OCI-LY3 (cell line): ENCODE results near the gene DYNC2I2.

Source experiments
- H2AFZ ChIP-seq: fragments of 200-600, 300-600 bp; shearing (Covaris generic); 2 replicates; pipeline ENCODE4 v1.6.0; 2014; ENCODE audit warnings: antibody characterized with exemption, low read depth, low read length
- H3K27ac ChIP-seq: fragments of 200-600, 300-600 bp; sonication (generic); 2 replicates; pipeline ENCODE4 v1.5.1; 2014; ENCODE audit warnings: mild to moderate bottlenecking, low read length, moderate library complexity, mixed read lengths
- H3K27me3 ChIP-seq: fragments of 200-600, 300-600 bp; sonication (generic); 2 replicates; pipeline ENCODE4 v1.6.1; 2014; ENCODE audit warnings: low read depth, low read length, mixed read lengths
- H3K36me3 ChIP-seq: fragments of 200-600, 300-600 bp; sonication (generic); replicated peaks from 2 replicates; pipeline ENCODE3; 2014; ENCODE audit warnings: low read depth, low read length, mixed read lengths
- H3K4me1 ChIP-seq: fragments of 300-600, 200-600 bp; sonication (generic); 2 replicates; pipeline ENCODE4 v1.6.1; 2014; ENCODE audit warnings: low read length, mixed read lengths
- H3K4me2 ChIP-seq: fragments of 200-600, 300-600 bp; sonication (generic); 2 replicates; pipeline ENCODE4 v1.6.1; 2014; ENCODE audit warnings: low read length, mixed read lengths
- H3K4me3 ChIP-seq: fragments of 300-600, 200-600 bp; sonication (generic); 2 replicates; pipeline ENCODE4 v1.5.1; 2014; ENCODE audit warnings: antibody characterized with exemption, mild to moderate bottlenecking, low read length, moderate library complexity
- H3K79me2 ChIP-seq: fragments of 300-600, 200-600 bp; shearing (Covaris generic); 2 replicates; pipeline ENCODE4 v1.6.1; 2014; ENCODE audit warnings: mild to moderate bottlenecking, low read length, mixed read lengths
- H3K9ac ChIP-seq: fragments of 300-600, 200-600 bp; shearing (Covaris generic); 2 replicates; pipeline ENCODE4 v1.6.0; 2014; ENCODE audit warnings: mild to moderate bottlenecking, low read length, moderate library complexity
- H3K9me3 ChIP-seq: fragments of 200-600, 300-600 bp; shearing (Covaris generic); 2 replicates; pipeline ENCODE4 v1.6.1; 2014; ENCODE audit warnings: low read length, mixed read lengths; ENCODE audit not compliant: insufficient read depth
- H4K20me1 ChIP-seq: fragments of 200-600, 300-600 bp; sonication (generic); 2 replicates; pipeline ENCODE4 v1.6.1; 2016; ENCODE audit warnings: low read length, mixed read lengths; ENCODE audit not compliant: insufficient read depth
- EZH2phosphoT487 ChIP-seq: fragments of 200-600 bp; shearing (Covaris generic); IDR thresholded peaks from 2 replicates; pipeline ENCODE4 v1.6.1; 2018; ENCODE audit warnings: antibody characterized with exemption, mixed run types, low read depth
- TF ChIP-seq, protein P1 (sequence below): fragments of 200-600, 300-600 bp; sonication (generic); IDR thresholded peaks from 2 replicates; pipeline ENCODE4 v1.5.1; 2014; ENCODE audit warnings: antibody characterized with exemption, low read length, low read depth

The DYNC2I2 gene

DNA sequence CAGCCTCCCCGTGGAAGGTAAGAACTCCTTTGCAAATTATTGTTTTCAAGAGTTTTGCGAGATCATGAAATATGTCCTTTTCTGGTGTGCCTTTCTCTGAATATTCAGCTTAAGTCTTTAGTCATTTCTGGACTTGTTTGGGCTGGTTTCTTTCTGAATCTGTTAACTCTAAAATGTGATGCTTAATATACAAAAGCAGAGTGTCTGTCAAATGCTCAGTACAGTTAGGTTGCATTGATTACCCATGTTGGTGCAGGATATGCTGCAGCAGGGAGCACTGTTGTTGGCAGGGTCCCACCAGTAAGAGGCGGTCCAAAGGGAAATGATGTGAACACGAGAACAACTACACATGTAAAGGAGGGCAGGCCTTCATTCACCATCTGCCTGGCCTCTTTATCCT, 56.5 kb downstream of the DYNC2I2 start:
- Histone ChIP-seq H3K4me2 (peak overlapping the region; percentile 71), H2AFZ (no peak overlapping the region), H3K27ac (peak overlapping the region; percentile 80), H3K4me1 (peaks cover 15% of the 10 kb centered on the region), H3K9ac (peak overlapping the region; percentile 22), H3K36me3 (peaks cover 18% of the 10 kb centered on the region), H3K79me2 (no peaks in the 10 kb centered on the region), H3K4me3 (peak overlapping the region; percentile 27; the same call in 1 of the 2 replicates), H3K9me3 (no peaks in the 10 kb centered on the region), H4K20me1 (no peaks in the 10 kb centered on the region), H3K27me3 (no peaks in the 10 kb centered on the region)
- TF ChIP-seq, protein P1, sequence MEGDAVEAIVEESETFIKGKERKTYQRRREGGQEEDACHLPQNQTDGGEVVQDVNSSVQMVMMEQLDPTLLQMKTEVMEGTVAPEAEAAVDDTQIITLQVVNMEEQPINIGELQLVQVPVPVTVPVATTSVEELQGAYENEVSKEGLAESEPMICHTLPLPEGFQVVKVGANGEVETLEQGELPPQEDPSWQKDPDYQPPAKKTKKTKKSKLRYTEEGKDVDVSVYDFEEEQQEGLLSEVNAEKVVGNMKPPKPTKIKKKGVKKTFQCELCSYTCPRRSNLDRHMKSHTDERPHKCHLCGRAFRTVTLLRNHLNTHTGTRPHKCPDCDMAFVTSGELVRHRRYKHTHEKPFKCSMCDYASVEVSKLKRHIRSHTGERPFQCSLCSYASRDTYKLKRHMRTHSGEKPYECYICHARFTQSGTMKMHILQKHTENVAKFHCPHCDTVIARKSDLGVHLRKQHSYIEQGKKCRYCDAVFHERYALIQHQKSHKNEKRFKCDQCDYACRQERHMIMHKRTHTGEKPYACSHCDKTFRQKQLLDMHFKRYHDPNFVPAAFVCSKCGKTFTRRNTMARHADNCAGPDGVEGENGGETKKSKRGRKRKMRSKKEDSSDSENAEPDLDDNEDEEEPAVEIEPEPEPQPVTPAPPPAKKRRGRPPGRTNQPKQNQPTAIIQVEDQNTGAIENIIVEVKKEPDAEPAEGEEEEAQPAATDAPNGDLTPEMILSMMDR, result no peak
- TF ChIP-seq EZH2phosphoT487, result no peak

DNA sequence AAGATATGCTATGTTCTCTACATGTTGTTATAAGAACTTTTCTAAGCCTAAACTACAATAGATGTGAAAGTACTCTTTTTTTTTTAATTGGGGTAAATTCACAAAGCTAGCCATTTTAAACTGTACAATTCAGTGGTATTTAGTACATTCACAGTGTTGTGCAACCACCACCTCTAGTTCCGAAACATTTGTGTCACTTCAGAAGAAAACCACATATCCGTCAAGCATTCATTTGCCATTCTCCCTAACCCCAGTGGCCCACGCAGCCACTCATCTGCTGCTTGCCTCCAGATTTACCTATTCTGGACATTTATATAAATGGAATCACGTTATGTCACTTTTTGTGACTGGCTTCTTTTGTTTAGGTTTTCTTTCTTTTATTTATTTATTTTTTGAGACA, 61.2 kb downstream of the DYNC2I2 start:
- Histone ChIP-seq H3K9me3 (no peaks in the 10 kb centered on the region), H3K36me3 (peaks cover 32% of the 10 kb centered on the region), H2AFZ (no peak overlapping the region), H4K20me1 (no peaks in the 10 kb centered on the region), H3K4me3 (no peak overlapping the region), H3K4me1 (peaks cover 13% of the 10 kb centered on the region), H3K4me2 (no peak overlapping the region), H3K27ac (no peak overlapping the region), H3K9ac (no peak overlapping the region), H3K79me2 (no peaks in the 10 kb centered on the region), H3K27me3 (no peaks in the 10 kb centered on the region)
- TF ChIP-seq EZH2phosphoT487, result no peak
- TF ChIP-seq, protein P1, result no peak

DNA sequence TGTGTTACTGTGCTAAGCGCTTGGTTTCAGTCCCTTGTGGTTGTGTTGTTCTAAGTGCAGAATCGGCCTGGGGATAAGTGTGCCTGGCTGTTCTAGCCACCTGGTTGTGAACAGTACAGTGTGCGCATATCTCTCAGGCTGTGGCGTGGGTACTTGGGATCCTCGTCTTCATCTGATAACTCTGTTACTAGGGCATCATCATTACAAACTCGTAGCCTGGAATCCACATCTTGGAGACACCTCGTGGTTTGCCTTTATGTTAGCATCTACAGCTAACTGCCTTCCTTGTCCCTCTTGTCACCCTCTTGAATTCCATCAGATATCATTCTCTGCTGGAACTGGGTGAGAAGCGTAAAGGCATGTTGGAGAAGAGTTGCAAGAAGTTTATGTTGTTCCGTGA, 62.8 kb downstream of the DYNC2I2 start:
- no peaks in the 10 kb centered on the region for H3K9me3 ChIP-seq
- no peak overlapping the region for H3K4me3 ChIP-seq
- no peak overlapping the region for H3K4me2 ChIP-seq
- no peak overlapping the region for H3K9ac ChIP-seq
- no peaks in the 10 kb centered on the region for H4K20me1 ChIP-seq
- no peak overlapping the region for H2AFZ ChIP-seq
- peaks cover 37% of the 10 kb centered on the region for H3K36me3 ChIP-seq
- no peaks in the 10 kb centered on the region for H3K4me1 ChIP-seq
- H3K27ac ChIP-seq, result no peak overlapping the region
- no peaks in the 10 kb centered on the region for H3K27me3 ChIP-seq
- H3K79me2 ChIP-seq, result no peaks in the 10 kb centered on the region
- no peak for TF ChIP-seq EZH2phosphoT487
- TF ChIP-seq, protein P1, result no peak

DNA sequence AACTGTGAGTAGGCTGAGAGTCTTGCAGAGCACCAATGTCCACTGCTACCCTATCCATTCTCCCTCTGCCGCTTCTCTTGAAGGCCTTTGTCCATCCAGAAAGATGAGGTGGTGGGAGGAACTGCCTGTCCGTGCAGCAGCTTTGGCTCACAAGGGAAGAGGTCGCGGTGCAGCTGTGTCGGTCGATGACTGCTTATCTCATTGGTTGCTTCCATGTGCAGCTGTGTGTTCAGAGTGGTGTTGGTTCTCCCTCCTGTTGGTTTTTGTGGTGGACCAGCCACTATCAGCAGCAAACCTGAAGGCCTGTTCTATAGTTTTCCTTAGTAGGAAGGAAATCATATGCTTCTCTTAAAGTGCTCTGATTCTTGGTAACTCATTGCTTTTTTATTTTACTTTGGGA, 63.6 kb downstream of the DYNC2I2 start:
- Histone ChIP-seq H3K9me3 (no peaks in the 10 kb centered on the region), H3K4me1 (no peaks in the 10 kb centered on the region), H3K79me2 (no peaks in the 10 kb centered on the region), H3K27me3 (no peaks in the 10 kb centered on the region), H3K4me2 (no peak overlapping the region), H4K20me1 (no peaks in the 10 kb centered on the region), H3K9ac (no peak overlapping the region), H3K27ac (no peak overlapping the region), H3K4me3 (no peak overlapping the region), H2AFZ (no peak overlapping the region), H3K36me3 (peaks cover 37% of the 10 kb centered on the region)
- no peak for TF ChIP-seq EZH2phosphoT487
- TF ChIP-seq, protein P1, result no peak
